Right renal cortex interstitium (tissue), 3 donors: ENCODE measurements around the gene GALNT4. TPM values are rescaled to one million over a fixed set of nuclear protein-coding genes. Genes with fewer than 3 reads are reported as not detected.

ENCODE experiments used
- DNase-seq, 3 donors: peaks; one replicate each; pipeline ENCODE4 v3.0.0-alpha.2; 2013; ENCODE audit warnings: low read depth in 3 of 3, low spot score in 2 of 3
- polyA plus RNA-seq, 3 donors: library from polyadenylated mRNA; unstranded; fragments of 120-200 nt; gene quantifications; one replicate each; pipeline ENCODE4 v1.2.1, GENCODE V29; 2013; ENCODE audit not compliant: insufficient read length in 3 of 3

GALNT4 gene
- 10 to 100 TPM in 1 of 3 donors, 1 to 10 TPM in 2; 8.6 to 10.0 (median 9.9) TPM for polyA plus RNA-seq

- peak in 2 of 3 donors; percentile 82 to 86 for DNase-seq
Measured at GRCh38 chr12:89524541-89525304, at the start of gene GALNT4. Gene GALNT4 (minus strand): TSS chr12:89524796. CDS start chr12:89524549, 247 bp downstream.

GRCh38 chr12:89573051-89573810, 48.6 kb upstream of the GALNT4 start:
- no peak for DNase-seq

- DNase-seq: no peak
Measured at GRCh38 chr12:89571491-89572195, 47.0 kb upstream of the GALNT4 start.

- DNase-seq: no peak
Measured at GRCh38 chr12:89568484-89568883, 43.9 kb upstream of the GALNT4 start.

- no peak for DNase-seq
Measured at GRCh38 chr12:89567691-89568239, 43.2 kb upstream of the GALNT4 start.

GRCh38 chr12:89566615-89567014, 42.0 kb upstream of the GALNT4 start:
- DNase-seq: no peak

GRCh38 chr12:89565002-89565401, 40.4 kb upstream of the GALNT4 start:
- no peak for DNase-seq

GRCh38 chr12:89559753-89560152, 35.2 kb upstream of the GALNT4 start:
- DNase-seq: no peak

GRCh38 chr12:89556976-89557375, 32.4 kb upstream of the GALNT4 start:
- no peak for DNase-seq

GRCh38 chr12:89552376-89552775, 27.8 kb upstream of the GALNT4 start:
- DNase-seq: no peak

GRCh38 chr12:89551747-89552146, 27.2 kb upstream of the GALNT4 start:
- no peak for DNase-seq

- no peak for DNase-seq
Measured at GRCh38 chr12:89547101-89547500, 22.5 kb upstream of the GALNT4 start.

- no peak for DNase-seq
Measured at GRCh38 chr12:89546151-89546550, 21.6 kb upstream of the GALNT4 start.

- no peak for DNase-seq
Measured at GRCh38 chr12:89544681-89545184, 20.1 kb upstream of the GALNT4 start.

GRCh38 chr12:89544022-89544421, 19.4 kb upstream of the GALNT4 start:
- no peak for DNase-seq

GRCh38 chr12:89542912-89543592, 18.5 kb upstream of the GALNT4 start:
- peak in 2 of 3 donors; percentile 77 to 79 for DNase-seq

GRCh38 chr12:89542236-89542635, 17.6 kb upstream of the GALNT4 start:
- DNase-seq: no peak

GRCh38 chr12:89540586-89540985, 16.0 kb upstream of the GALNT4 start:
- no peak for DNase-seq

GRCh38 chr12:89539426-89540223, 15.0 kb upstream of the GALNT4 start:
- no peak for DNase-seq
